NCI-H226 (cell line): ENCODE data around the gene TMEFF2.
"Not testable (repeated sequence)": the region's sequence is repeated elsewhere in the genome, so short reads cannot be mapped to it uniquely, and the experiment has no call there.

Source experiments
- DNase-seq: peaks from one replicate; pipeline ENCODE4 v3.0.0-alpha.2; 2015

Gene TMEFF2

DNA sequence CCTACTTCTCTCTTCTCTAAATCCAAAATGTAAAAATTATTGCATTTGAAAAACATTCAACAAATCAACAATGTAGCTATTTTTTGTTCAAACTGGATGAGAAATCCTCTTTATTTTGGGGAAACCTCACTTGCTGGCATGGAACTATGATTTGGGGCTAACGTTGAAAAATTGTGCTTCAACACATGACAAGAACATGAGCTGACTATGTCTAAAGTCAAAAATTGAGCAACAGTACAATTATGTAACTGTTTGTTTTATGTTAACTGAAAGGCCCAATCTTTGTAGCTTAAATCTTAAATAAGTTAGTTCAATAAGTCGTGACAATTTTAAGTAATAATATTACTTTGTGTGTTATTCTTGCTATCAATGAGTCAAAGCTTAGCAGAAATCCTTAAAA is 67.3 kb downstream of the TMEFF2 start:
- no peak for DNase-seq

DNA sequence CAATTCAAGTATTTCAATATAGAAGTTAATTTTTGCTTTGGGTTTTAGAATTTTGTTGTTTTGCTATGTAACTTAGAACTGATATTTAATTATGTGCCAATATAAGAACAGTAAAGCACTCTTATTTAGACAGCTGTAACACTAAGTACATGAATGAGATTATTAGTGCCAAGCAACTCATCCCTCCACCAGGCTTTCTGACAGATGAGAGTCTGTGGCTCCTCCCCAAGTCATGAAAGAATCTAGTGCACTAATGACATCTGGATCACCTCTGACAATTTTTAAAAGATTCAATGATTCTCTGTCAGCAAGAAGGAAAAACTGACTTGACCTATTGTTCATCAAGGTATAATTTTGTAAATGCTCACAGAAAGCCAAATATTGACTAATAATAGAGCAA is 67.8 kb downstream of the TMEFF2 start:
- no peak for DNase-seq

DNA sequence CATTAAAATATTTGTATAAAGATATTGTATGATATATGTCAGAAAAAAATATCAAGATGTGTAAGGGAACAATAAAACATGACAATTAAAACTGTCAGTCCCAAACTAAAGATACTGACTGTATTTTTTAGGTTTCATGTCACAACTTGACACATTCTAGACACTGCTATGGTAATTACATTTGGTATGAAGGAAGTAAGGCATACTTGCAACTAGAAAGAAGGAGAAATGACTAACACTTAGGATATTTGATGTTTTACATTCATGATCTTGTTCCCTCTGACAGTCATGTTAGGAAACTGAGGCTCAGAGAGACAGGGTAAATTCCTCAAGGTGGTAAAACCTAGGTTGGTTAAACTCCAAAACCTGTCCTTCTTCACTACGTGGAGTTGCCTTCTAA is 68.3 kb downstream of the TMEFF2 start:
- no peak for DNase-seq

DNA sequence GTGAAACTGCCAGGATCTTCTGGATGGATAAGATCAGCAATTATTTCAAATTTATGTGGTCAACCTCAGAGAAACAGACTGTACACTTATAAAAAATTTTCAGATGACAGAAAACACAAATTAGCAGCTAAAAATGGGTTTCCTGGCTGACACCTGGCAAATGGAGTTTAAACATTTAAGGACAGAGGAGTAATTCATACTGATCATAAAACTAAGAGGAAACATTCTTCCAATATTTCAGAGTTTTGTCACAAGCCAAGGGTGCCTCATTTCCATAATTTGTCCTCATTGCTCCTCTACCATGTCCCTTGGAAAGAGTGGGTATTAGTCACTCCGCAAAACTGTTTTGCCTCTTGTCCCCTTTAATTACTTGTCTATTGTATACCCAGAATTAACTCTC is 70.2 kb downstream of the TMEFF2 start:
- no peak for DNase-seq

DNA sequence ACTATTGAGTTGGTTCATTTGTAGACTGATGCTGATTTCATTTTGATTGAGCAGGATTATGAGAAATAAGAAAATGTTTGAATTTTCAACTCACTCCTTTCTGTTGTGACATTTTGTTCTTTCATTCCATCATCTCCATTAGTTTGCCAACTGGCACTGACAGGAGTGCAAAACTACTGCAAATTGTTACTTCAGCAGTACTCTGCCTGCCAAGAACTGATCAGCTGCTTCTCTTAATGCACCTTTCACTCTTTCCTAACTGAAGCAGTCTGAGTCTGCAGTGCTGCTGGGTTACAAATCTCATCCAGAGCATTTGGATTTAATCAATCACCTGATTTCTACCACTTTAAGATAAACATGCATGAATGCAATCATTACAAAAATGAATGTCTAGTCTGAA is 70.9 kb downstream of the TMEFF2 start:
- DNase-seq: no peak

DNA sequence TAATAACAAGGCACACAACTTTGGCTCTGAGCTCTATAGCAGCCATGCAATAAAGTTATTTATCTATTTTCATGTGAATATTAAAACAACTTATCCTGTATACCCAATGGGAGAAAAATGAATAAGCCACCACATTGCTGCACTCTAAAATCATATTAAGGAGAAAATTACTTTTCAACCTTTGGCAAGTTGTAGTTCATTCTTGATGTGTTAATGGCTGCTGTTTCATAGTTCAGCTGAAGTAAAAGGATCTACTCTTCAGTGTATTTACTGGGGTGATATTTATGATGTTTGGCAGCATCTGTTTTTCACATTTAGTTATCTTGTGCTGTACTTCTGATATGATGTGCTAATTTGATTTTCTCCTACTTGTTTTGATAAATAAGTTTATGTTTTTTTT is 71.8 kb downstream of the TMEFF2 start:
- no peak for DNase-seq

DNA sequence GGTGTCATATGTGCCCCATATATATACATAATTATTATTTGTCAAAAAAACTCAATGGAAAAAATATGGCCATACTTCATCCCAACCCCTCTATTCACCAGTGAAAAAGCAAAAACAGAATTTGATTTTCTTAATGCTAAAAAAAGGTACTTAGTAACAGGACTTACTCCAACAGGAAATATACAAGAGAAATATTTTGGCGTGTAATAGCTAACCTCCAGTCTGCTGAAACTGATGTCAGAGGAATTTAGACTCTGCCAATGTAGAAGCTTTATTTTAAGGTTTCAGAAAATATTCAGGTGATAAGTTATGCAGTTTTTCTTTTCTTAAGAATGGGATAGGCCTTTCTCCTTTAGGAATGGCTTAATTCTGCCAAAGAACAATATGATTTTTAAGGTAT is 72.6 kb downstream of the TMEFF2 start:
- DNase-seq: no peak

DNA sequence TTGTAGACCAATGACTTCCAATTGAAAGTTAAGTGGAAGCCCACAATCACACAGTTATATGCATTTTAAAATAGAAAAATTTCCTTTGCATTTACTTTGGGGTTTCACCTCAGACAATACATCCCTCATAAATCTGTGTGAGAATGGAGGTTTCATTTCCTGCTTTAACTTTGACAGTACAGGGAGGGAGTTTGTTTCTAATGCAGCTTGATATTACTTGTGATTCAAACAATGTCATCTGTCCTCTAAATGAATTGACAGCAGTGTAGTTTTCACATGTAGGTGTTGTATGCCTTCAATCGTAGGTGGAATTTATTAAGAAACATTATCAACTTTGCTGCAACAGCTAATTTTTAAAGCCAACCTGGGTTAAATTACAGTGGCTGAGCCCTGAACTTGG is 75.2 kb downstream of the TMEFF2 start:
- DNase-seq: no peak

DNA sequence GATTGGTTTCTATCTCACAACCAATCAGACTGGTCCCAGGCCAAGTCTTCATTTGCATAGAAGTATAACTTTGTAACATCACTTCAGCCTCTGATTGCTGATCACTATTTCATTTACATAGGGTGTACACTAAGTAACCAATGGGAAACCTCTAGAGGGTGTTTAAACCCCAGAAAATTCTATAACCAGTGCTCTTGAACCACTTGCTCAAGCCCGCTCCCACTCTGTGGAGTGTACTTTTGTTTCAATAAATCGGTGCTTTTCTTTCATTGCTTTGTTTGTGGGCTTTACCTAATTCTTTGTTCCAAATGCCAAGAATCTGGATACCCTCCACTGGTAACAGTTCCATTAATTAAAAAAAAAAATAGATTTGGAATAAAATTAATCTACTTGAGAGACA is 77.0 kb downstream of the TMEFF2 start:
- DNase-seq: no peak

DNA sequence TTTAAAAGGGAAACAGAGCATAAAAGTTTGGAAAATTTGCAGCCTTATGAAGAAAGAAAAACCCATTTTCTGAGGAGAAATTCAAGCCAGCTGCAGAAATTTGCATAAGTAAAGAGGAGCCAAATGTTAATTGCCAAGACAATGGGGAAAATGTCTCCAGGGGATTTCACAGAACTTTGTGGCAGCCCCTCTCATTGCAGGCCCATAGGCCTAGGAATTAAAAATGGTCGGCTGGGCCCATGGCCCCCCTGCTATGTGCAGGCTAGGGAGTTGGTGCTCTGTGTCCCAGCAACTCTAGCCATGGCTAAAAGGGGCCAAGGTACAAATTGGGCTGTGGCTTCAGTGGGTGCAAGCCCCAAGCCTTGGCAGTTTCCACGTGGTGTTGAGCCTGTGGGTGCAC is 83.2 kb downstream of the TMEFF2 start:
- not testable (repeated sequence) for DNase-seq

DNA sequence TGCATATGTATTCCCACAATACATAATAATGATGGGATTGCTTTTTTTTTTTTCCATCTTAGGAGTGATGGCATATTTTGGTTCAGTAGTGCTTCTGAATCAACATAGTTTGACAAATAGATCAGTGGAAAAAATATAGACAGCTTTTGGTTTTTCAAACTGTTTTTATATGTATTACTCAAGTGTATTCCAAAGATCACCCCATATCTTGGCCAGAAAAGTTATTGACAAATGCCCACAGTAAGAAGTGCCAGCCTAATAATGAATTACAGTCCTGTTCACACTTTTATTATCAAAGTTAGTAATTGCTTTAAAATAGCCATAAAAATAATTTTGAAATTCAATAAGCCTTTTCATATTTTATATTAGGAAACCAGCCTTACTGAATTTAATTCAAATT is 95.0 kb downstream of the TMEFF2 start:
- no peak for DNase-seq

DNA sequence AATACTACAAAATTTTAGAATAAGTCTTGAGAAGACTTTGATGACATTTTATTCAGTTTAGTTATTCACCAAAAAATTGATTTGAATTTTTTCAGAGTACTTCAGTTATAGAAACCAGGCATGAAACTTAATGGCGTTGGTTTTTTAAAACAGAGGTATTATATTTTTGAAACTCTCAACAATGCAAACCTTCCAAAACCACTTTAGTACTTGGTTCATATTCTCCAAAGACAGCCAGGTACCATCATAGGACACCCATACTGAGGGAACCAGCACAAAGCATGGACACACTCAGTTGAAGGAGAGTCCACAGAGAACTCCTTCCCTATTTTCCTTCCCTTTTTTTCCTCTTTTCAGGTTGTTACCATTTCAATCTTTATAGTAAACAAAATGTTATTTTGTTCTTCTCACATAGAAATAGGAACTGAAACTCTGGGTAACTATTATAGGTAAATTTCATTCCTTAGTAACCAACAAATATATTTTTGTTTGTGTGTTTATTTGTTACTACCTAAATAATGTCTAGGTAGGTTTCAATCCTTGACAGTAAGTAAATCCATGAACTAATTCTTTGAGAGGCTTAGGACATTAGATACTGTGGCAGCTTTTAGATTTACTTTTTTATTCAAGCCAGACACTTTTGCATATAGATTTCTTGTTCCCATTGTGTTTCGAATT is 95.8 kb downstream of the TMEFF2 start:
- DNase-seq: no peak

DNA sequence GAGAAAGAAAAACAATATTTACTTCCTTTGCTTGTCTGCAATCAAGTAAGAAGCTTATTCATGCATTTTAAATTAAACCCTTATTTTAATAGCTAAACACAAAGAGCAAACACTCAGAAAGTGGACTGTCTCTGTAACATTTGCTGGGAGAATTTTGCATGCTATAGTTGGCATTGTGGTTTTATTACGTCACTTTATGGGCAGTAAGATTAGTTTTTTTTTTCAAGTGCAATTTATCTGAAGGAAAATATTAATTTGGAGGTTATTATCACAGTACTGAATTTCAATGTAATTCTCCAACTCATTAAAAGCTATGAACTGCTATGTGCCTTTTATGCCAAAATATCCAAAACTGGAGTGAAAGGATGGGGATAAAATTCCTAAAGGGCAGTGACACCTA is 103.3 kb downstream of the TMEFF2 start:
- DNase-seq: no peak

DNA sequence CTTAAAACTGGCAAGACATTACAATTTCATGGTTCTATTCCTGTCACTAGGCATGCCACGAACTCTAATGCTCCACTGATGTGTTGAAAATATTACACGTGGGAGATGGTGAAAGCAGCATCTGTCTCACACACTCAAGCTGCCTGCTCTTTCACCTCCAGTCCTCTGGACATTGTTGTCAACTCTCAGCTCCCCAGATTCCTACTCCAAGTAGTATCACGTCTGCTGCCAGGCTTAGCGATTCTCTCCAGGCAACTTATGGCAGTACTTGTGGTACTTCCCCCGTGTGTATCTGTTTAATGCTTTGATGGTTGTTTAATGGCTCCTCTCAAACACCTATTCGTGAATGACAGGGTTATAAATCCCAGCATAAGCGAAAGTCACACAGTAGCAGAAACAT is 103.8 kb downstream of the TMEFF2 start:
- DNase-seq: no peak

DNA sequence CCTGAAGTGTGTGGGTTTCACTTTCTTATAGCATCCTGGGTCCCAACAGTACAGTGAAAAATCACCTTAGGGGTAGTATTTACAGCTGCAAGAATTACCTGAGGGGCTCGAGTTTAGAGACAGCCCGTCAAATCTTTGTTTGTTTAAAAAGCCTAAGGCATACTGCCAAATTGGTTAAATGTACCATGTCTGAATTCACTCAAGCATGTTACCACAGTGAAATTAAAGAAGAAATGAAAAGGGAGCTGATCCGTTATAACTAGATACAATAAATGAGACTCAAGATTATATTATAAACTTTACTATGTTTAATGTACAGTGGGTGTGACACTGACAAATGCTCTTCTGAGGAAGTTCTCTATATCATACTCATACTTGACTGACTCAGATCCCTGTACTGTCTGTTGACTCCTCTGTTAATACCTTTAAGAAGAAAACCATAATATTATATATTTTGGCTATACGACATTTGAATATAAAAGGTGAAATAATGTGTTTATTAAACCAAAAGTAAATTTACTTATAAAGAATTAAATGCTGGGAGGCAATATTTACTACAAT is 107.3 kb downstream of the TMEFF2 start:
- DNase-seq: no peak

DNA sequence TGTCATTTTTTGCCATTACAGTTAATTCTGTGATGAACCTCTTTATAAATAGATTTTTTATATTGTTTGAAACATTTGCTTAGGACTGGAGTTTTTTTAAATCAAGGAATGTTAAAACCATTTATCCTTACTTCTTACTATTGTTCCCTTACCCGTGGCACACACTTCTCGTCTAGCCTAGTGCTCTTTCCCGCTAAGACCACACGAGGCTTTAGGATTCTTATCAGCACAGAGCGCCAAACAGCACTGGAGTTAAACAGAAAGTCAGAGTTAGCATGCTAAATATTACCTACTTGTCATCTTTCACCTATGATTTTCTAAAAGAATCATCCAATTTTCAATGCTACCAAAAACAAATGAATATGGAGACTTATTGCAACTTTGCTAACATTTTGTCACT is 112.6 kb downstream of the TMEFF2 start:
- no peak for DNase-seq

DNA sequence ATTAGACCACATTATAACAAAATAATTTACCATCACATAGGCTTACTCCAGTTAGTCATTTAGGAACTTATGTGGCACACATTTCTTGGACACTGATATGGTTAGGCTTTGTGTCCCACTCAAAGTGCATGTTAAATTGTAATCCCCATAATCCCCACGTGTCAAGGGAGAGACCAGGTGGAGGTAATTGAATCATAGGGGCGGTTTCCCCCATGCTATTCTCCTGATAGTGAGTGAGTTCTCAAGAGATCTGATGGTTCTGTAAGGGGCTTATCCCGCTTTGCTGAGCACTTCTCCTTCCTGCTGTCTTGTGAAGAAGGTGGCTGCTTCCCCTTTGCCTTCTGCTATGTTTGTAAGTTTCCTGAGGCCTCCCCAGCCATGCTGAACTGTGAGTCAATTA is 114.6 kb downstream of the TMEFF2 start:
- DNase-seq: not testable (repeated sequence)

DNA sequence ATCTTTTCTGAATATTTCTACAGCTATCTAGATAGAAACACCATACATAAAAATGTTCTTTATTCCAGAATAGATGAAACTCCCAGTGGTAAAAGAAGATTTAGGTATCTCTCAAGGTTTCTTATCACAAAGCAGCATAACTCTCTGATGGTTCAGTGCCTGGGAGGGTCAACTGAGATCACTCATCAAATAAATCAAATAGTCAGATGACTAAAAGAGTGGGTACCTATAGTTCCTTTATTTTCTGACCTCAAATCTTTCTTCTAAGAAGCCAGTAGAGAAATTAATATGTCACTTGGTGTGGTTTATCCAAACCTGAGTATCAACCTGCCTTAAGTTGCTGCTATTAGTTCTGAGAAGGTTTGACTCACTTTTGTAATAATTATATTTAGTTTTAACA is 120.9 kb downstream of the TMEFF2 start:
- peak; percentile 72 for DNase-seq

DNA sequence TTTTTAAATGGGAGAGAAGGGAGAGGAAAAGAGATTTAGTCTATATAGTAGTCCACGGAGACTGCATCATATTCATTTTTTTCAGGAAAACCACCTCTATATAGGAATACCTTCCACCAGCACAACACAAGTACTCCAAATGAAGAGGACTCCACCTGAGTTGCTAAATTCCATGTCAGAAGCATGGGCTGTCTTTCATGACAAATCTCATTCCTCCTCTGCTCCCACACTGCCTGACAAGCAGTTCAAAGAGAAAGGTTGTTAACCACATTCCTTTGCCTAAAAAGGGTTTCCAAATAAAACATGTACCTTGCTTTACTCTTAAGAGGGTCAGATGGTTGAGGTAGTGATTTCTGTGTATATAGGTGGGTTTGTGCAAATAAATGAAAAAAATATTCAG is 122.0 kb downstream of the TMEFF2 start:
- DNase-seq: peak; percentile 43

DNA sequence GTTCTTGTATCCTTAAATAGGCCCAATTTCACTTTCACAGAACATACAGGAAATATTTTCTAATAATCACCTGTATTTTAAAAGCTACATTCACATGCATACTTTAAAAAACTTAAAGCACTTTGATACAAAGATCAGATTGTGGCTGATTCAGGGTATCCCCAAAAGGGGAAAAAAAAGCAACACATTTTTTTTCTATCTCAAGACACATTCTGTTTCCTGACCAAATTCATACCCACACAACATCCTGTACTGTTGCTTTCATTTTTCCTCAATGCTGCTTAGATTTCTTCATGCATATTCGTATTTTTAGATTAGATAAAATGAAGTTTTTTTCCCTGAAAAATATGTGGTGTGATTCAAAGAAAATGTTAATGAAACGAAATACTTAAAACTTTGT is 122.5 kb downstream of the TMEFF2 start:
- no peak for DNase-seq

DNA sequence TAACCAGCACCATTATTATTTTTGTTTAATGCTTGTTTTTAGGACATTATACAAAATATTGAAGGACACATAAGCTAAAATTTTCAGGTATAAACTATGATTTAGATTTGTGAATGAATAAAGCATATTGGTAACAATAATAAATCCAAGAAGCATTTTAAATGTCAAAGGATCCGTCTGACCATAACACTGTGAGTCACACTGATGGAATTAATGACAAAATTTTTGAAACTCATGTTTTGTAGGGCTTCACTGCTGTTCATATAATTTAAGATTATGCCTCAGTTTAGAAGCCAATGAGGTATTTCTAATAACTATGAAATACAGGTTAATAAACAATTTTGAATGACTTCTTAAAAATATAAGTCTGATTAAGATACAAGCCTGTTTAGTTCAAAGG is 124.6 kb downstream of the TMEFF2 start:
- DNase-seq: peak; percentile 9

DNA sequence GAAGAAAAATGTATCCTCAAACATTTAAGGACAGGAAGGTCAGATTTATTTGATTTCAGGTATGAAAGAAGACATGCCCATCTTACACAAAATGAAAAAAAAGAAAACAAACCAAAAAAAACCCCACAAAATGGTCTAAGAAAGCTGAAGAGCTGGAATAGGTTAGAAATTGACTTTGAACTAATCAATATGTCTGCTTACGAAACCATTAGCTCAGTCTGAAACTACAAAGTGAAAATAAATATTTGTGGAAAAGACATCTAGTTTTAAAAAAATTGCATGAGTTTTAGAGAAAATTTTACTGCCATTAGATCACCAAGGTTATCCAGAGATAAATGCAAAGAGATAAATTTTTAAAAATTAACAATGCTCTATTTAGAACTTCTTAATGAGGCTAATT is 125.3 kb downstream of the TMEFF2 start:
- no peak for DNase-seq

DNA sequence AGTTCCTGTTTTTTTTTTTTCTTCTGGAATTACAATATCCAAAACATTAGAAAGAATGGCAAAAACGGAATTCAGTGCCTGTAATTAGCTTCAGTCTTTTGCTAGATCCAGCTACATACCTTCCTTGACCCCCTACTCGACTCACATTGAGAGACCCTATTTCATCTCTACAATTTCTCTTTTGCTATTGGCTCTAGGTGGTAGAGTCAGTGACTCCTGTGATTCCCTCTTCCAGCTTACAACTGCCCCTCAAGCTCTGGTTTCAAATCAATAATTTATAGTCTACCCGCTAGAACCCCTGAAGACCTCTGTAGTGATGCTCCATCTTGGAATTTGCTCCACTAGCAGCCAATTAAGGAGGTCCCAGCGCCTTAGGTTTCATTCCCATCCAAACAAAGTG is 125.8 kb downstream of the TMEFF2 start:
- no peak for DNase-seq

DNA sequence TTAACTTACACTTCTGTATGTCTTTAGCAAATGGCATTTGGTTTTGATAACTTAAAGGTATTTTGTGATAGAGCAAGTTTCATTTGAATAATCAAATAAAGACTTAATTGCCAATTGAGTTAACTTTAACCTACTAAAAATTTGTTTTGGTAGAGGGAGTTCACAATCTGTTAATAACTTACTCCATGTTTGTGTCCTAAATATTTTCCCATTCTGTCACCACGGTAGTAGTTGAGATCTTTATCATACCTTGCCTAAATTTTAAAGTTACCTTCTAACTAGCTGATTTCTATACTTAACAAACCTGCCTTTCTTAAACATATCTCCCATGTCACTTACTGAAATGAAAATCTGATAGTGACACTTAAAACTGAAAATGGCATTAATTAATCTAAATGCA is 127.1 kb downstream of the TMEFF2 start:
- no peak for DNase-seq

DNA sequence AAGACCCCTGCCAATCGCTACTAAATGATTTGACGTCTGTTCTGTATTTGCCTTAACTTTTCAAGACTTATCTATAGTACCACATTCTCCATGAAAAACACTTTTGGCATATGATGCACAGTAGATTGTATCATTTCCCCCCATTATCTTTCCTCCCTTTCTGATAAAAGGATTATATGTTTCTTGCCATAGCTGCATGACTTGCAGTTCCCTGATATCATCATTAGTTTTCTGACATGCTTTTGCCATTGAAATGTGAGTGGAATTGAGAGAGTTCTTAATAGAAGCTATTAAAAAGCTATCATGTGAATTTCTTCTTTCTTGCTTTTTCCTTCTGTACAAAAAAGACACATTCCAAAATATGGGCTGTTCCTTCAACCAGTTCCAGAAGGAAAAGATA is 130.3 kb downstream of the TMEFF2 start:
- DNase-seq: no peak
